HG03045 (cell line): Measurements from ENCODE around the gene CADM1.

Experiments
- ATAC-seq: cut with Tn5 transposase; IDR thresholded peaks from one replicate; pipeline ENCODE4 v1.9.1; 2021; ENCODE audit warnings: mild to moderate bottlenecking, moderate library complexity; ENCODE audit not compliant: unreplicated experiment

The CADM1 gene

GRCh38 chr11:115325523-115325922, 178.7 kb downstream of the CADM1 start:
- ATAC-seq, result no peak

DNA sequence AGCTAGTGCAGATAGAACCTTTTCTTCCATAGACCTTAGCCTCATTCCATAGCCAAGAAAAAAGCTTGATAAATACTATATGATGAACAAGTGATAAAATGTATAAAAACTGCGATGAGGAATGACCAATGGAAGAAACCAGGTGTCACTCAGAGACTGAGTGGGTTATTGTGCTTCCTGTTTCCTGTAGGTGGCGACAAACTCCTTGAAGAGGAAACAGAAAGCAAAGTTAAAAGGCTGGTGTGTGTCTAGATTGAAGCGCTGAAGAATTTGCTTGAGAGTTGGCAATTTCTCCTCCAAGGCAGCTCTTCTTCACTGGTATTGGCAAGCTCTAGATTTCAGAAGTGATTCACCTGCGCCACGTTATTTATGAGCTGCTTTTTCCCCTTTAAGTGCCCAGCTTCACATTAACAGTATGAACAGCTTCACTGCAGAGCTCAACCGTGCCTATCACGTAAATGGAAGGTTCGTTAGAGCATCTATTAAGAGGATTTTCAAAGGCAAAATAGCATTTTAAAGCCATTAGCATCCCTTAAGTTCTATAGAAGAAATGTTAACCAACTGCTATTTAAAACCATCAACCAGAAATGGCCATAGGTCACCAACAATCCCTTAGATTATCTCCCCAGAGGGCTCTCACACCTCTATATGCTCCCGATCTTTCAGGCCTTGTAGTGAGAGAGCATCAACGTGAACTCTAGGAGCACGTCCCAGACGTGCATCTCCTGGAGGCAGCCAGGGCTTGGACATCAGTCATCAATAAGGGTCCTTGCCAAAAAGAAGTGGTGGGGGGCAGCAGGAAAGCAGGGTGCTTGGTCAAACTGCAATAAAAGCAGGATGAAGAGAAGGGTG, 179.4 kb downstream of the CADM1 start:
- ATAC-seq, result no peak

GRCh38 chr11:115322553-115323203, 181.5 kb downstream of the CADM1 start:
- no peak for ATAC-seq

DNA sequence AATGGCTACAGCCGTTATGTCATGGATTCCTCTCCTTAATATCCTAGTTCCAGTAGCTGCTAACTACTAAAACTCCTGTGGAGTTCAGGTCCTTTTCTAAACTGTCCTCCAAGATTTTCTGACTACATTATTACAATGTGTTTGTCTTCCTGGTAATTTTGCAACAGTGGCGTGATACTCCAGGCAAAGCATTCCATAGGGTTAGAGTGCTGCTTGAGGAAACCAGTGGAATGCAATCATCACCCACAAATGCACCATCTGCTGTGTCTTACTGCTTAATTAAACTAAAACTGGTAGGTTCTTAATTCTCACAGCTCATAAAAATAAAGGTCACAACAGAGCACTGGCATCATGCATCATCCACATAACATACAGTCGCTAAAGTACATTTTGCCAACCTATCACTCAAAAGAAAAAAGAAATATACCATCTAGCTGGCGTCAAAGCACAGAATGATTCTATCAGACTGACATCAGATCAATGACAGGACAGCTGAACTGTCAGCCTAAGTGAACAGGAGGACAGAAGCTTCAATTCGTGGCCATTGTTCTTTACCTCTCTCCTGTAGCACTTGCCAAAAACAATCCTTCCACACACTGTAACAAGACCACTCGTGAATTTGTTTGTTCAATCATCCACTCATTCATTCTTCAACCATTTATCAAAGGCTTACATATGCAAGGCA, 182.5 kb downstream of the CADM1 start:
- no peak for ATAC-seq

- no peak for ATAC-seq
Observed at GRCh38 chr11:115317277-115318185, 186.7 kb downstream of the CADM1 start.

DNA sequence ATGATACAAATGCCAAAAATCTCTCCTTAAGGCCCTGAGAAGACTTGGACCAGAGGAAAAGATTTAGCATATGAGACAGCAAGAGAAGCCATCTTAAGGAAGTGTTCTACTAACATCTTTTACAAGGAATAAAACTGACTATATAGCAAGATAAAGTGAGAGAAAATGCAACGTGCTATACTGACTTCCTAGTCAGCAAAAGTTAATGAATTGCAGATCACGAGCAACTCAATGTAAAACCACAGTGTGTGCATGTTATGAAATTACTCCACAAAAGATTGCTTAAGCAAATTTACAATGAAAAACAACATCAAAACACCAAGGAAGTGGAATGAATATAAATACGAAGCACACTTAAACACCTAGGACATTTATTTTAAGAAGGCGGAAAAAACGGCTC, 187.5 kb downstream of the CADM1 start:
- no peak for ATAC-seq

- ATAC-seq, result no peak
Observed at GRCh38 chr11:115314330-115314920, 189.8 kb downstream of the CADM1 start.

DNA sequence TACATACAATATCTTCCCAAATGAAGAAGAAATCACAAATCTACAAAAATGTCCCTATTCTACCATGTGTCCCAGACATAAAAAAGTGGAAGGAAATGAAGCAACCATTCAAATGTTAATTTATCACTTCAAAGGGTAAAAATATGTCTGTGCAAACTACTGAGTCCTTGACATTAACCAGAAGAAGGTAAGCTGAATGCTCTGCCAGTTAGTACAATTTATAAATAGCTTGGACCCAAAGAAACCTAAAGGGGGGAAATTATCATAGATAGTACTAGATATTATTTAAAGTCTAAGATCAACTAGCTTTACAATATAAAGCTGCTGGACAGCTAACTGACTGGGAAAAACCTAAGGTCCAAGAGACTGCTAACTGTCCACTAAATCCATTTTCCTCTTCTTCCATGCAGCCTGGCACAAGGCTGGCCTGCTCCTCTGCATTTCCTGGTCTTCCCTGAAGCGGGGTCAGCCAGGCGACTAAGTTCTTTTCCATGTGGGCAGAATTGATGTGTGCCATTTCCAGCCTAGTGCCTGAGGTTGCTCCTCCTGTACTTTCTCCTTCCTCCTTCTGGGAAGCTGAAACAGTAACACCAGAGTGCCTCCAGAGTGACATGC, 190.9 kb downstream of the CADM1 start:
- no peak for ATAC-seq

GRCh38 chr11:115311949-115312348, 192.3 kb downstream of the CADM1 start:
- ATAC-seq, result no peak

GRCh38 chr11:115306689-115307088, 197.5 kb downstream of the CADM1 start:
- no peak for ATAC-seq

DNA sequence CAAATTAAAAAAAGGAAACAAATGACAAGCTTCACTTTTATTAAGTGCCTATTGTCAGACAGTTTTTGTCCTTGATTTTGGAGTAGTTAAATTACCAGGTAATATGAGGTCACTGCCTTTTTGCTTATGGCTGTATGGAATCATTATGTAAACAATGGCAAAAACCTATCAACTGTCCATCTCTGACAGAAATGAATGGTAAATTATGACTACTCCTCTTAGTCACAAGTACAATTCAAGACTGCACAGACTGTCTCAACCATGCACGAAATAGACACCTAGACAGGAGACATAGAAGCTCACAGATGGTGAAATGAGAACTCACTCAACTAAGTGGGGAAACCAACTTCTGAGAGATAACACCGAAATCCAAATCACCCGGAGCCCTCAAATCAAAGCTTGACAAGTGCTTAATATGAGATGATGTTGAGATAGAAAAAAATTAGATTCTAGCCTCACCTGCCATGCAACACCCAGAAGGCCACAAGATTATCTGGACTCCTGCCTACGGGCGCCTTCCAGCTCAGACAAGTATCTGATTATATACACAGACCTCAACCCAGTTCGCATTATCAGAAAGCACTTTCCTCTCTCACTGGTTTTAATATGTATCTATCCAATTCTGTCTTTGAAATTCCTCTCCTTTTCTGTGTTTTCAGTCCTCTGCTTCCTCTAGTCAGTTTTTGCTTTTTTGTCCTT, 199.3 kb downstream of the CADM1 start:
- no peak for ATAC-seq

DNA sequence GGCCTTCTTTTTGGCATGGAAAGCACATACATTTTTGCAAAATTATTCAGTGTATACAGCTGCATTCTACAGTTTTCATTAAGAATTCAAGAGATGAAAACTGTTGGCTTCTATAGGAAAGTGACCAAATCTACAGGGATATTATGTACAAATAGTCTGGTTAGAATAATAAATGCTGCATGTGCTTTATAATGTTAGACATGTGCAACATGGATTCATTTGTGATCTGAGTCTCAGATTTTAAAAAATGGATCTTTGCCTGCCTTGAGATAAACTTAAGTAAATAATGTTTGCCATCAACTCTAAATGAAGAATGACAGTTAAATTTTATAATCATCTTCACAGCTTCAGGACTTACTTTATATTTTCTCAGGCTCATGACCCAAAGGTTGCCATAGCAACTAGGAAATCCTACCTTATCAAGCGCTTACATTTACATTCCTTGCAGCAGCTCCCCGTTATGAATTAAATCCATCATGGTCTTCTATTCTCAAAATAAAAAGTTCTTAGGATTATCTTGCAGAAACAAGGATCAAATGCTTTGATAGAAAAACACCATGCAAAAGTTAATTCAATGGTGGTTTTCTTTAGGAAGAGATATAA, 200.2 kb downstream of the CADM1 start:
- no peak for ATAC-seq

- ATAC-seq, result no peak
Observed at GRCh38 chr11:115302946-115303703, 201.1 kb downstream of the CADM1 start.

GRCh38 chr11:115300660-115301428, 203.4 kb downstream of the CADM1 start:
- ATAC-seq, result no peak

- ATAC-seq, result no peak
Observed at GRCh38 chr11:115298300-115299012, 205.8 kb downstream of the CADM1 start.

DNA sequence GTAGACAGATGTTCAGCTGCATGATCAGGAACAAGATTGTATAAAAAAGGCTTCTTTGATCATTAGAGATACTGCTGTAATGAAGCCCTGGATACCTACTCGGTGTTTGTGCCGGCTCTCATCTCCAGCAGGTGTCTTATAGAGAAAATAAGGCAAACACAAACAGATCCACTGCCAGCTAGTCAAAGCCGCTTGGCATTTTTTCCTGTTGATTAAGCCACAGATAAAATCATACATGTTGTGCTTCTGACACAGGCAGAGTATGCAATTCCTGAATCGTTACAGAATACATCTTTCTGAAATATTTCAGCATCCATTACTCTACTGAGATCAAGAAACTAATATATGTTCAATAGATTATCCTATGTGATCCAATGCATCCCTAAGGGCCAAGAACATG, 206.9 kb downstream of the CADM1 start:
- no peak for ATAC-seq

DNA sequence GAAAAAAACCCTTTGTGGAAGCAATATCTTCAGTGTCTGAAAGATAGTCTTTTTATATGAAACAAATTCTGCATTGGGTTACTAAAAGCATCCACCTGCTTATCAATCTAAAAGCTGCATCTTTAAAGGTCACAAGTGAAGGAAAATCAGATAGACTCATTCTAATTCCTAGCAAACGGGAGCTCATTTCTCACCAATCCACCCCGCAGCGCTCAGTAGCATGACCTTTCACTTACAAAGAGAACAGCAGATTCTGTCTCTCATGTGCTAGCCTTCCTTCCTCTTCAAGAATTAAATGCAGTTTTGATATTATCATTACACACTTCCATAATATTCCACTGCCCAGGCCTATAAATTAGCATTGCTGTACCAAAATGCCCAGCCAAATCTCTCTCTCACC, 212.9 kb downstream of the CADM1 start:
- no peak for ATAC-seq
